K562 (cell line): ENCODE data around the gene HTR4.

Experiments
- CTCF ChIP-seq, 3 experiments: IDR thresholded peaks in 2 of 3; conservative IDR thresholded peaks in 1 of 3; 2 replicates each; pipeline ENCODE4 v1.5.1; 2011 to 2012; ENCODE audit warnings: low read length in 3 of 3, mild to moderate bottlenecking in 3 of 3, control low read depth in 2 of 3, improper control_type of control experiment in 1 of 3, inconsistent platforms in 1 of 3, low read depth in 1 of 3, mixed read lengths in 1 of 3, moderate library complexity in 1 of 3; ENCODE audit not compliant: insufficient read depth in 2 of 3
- GATA2 ChIP-seq: sonication (generic); formaldehyde crosslinking; IDR thresholded peaks from 2 replicates; pipeline ENCODE4 v1.4.0; 2020; ENCODE audit warnings: mild to moderate bottlenecking, missing genetic modification reagents
- HMGXB4 ChIP-seq: sonication (generic); formaldehyde crosslinking; IDR thresholded peaks from 2 replicates; pipeline ENCODE4 v1.8.1; 2023; ENCODE audit warnings: mild to moderate bottlenecking, missing genetic modification reagents
- SAP30 ChIP-seq: fragments of 200-600 bp; sonication (generic); IDR thresholded peaks from 2 replicates; pipeline ENCODE4 v1.6.1; 2012; ENCODE audit warnings: borderline replicate concordance, low read depth, mild to moderate bottlenecking, moderate library complexity, low read length, control low read depth, inconsistent platforms; ENCODE audit not compliant: insufficient read depth, poor library complexity, severe bottlenecking
- SP1 ChIP-seq: sonication (generic); formaldehyde crosslinking; IDR thresholded peaks from 2 replicates; pipeline ENCODE4 v1.8.1; 2022; ENCODE audit warnings: mild to moderate bottlenecking, missing genetic modification reagents
- U2AF2 ChIP-seq: fragments of 200-400 bp; formaldehyde crosslinking; optimal IDR thresholded peaks from 2 replicates; pipeline ENCODE3; 2017; ENCODE audit warnings: low read depth, mild to moderate bottlenecking, low read length
- ZFP36 ChIP-seq: fragments of 150-350 bp; IDR thresholded peaks from 2 replicates; pipeline ENCODE4 v1.6.1; 2018; ENCODE audit warnings: low read length, low read depth; ENCODE audit not compliant: partially characterized antibody
- ZNF165 ChIP-seq: fragments of 250-450 bp; sonication (Bioruptor Pico); IDR thresholded peaks from 2 replicates; pipeline ENCODE4 v1.4.0; 2020; ENCODE audit warnings: borderline replicate concordance

GRCh38 chr5:148467958-148468357, 186.4 kb downstream of the HTR4 start:
- TF ChIP-seq ZFP36: no peak
- TF ChIP-seq ZNF165: no peak
- TF ChIP-seq SP1: no peak
- no peak for TF ChIP-seq HMGXB4 (CRISPR knock-in tag)
- no peak for TF ChIP-seq CTCF (IDR thresholded peaks at IDR 0.05 in 2 of 3, conservative IDR thresholded peaks at IDR 0.05 in 1 of 3; ENCODE audit: insufficient read depth in 2 of 3, low read depth in 1 of 3, low read length in 3 of 3)
- no peak for TF ChIP-seq SAP30
- no peak for TF ChIP-seq U2AF2
- TF ChIP-seq GATA2 (CRISPR knock-in tag): no peak
